Measurements from ENCODE around the gene PRPH.

- no peak for TF ChIP-seq ZBTB43 (CRISPR knock-in tag; conservative IDR thresholded peaks at IDR 0.05)
- TF ChIP-seq SRF (IDR thresholded peaks at IDR 0.05; ENCODE audit: low read depth, low read length) = no peak
- TF ChIP-seq REST (IDR thresholded peaks at IDR 0.05; ENCODE audit: borderline replicate concordance in 1 of 2, low read depth in 1 of 2, low read length in 2 of 2) = no peak
- no peak for TF ChIP-seq IRX3 (CRISPR knock-in tag; IDR thresholded peaks at IDR 0.05; ENCODE audit: borderline replicate concordance, low read depth)
- TF ChIP-seq TAF1 (CRISPR knock-in tag; IDR thresholded peaks at IDR 0.05) = no peak
- TF ChIP-seq TRAFD1 (CRISPR knock-in tag; IDR thresholded peaks at IDR 0.05; ENCODE audit: borderline replicate concordance) = no peak
- TF ChIP-seq HOMEZ (CRISPR knock-in tag; IDR thresholded peaks at IDR 0.05; ENCODE audit: low read depth) = no peak
- no peak for TF ChIP-seq TRIM22 (IDR thresholded peaks at IDR 0.05)
- no peak for TF ChIP-seq ZNF609 (CRISPR knock-in tag; IDR thresholded peaks at IDR 0.05; ENCODE audit: borderline replicate concordance)
- no peak for TF ChIP-seq ZNF274 (CRISPR knock-in tag; IDR thresholded peaks at IDR 0.05)
- no peak for TF ChIP-seq CTCF (CRISPR knock-in tag; IDR thresholded peaks at IDR 0.05)
- no peak for TF ChIP-seq MAX (IDR thresholded peaks at IDR 0.05)
- no peak for TF ChIP-seq POLR2AphosphoS5 (IDR thresholded peaks at IDR 0.05; ENCODE audit: low read depth, low read length)
- no peak for TF ChIP-seq POLR2A (IDR thresholded peaks at IDR 0.05; ENCODE audit: insufficient read depth in 1 of 2, low read depth in 2 of 2, low read length in 2 of 2)
These were observed 37.5 kb downstream of the PRPH start for GRCh38 chr12:49332441-49332861.

All from HepG2 (cell line).